IPS-18c (cell line): ENCODE measurements around the gene RMDN3.
A peak's percentile ranks its signal among the peaks of the same experiment; 100 is the strongest.

Experiments
- H3K4me3 ChIP-seq: 2 replicates; pipeline ENCODE4 v1.7.0; 2013; ENCODE audit warnings: low read depth, mild to moderate bottlenecking, low read length, moderate library complexity; ENCODE audit not compliant: insufficient read depth
- H3K9me3 ChIP-seq: one replicate; pipeline ENCODE4 v1.6.1; 2013; ENCODE audit warnings: mild to moderate bottlenecking, low read length, moderate library complexity; ENCODE audit not compliant: control insufficient read depth, insufficient read depth

Gene RMDN3

GRCh38 chr15:40754883-40755811, at the start of gene RMDN3:
Gene RMDN3 (minus strand): TSS chr15:40755254. CDS start chr15:40754783, 471 bp downstream.
- peak within 1 kb of the TSS; percentile 87 for H3K4me3 ChIP-seq
- H3K9me3 ChIP-seq = no peaks in the 10 kb centered on the region

GRCh38 chr15:40803688-40804087, 48.6 kb upstream of the RMDN3 start:
- H3K4me3 ChIP-seq = no peak overlapping the region
- no peaks in the 10 kb centered on the region for H3K9me3 ChIP-seq

- H3K9me3 ChIP-seq = no peaks in the 10 kb centered on the region
- H3K4me3 ChIP-seq = no peak overlapping the region
These were observed 48.0 kb upstream of the RMDN3 start for GRCh38 chr15:40803076-40803475.

GRCh38 chr15:40799523-40799922, 44.5 kb upstream of the RMDN3 start:
- H3K9me3 ChIP-seq = no peaks in the 10 kb centered on the region

GRCh38 chr15:40796512-40796911, 41.5 kb upstream of the RMDN3 start:
- no peak overlapping the region for H3K4me3 ChIP-seq
- no peaks in the 10 kb centered on the region for H3K9me3 ChIP-seq

More at GRCh38 chr15:40799523-40799922, 44.5 kb upstream of the RMDN3 start:
- no peak overlapping the region for H3K4me3 ChIP-seq

GRCh38 chr15:40796041-40796440, 41.0 kb upstream of the RMDN3 start:
- H3K9me3 ChIP-seq = no peaks in the 10 kb centered on the region
- no peak overlapping the region for H3K4me3 ChIP-seq

- Histone ChIP-seq H3K4me3 (no peak overlapping the region), H3K9me3 (no peaks in the 10 kb centered on the region)
These were observed 38.3 kb upstream of the RMDN3 start for GRCh38 chr15:40793216-40793989.

GRCh38 chr15:40792394-40792793, 37.3 kb upstream of the RMDN3 start:
- H3K4me3 ChIP-seq = no peak overlapping the region
- H3K9me3 ChIP-seq = no peaks in the 10 kb centered on the region

- Histone ChIP-seq H3K4me3 (no peak overlapping the region), H3K9me3 (no peaks in the 10 kb centered on the region)
These were observed 35.7 kb upstream of the RMDN3 start for GRCh38 chr15:40790718-40791117.

- no peaks in the 10 kb centered on the region for H3K9me3 ChIP-seq
- no peak overlapping the region for H3K4me3 ChIP-seq
These were observed 34.9 kb upstream of the RMDN3 start for GRCh38 chr15:40789999-40790398.

GRCh38 chr15:40789119-40789518, 34.1 kb upstream of the RMDN3 start:
- H3K9me3 ChIP-seq = no peaks in the 10 kb centered on the region
- no peak overlapping the region for H3K4me3 ChIP-seq

GRCh38 chr15:40787991-40788390, 32.9 kb upstream of the RMDN3 start:
- no peak overlapping the region for H3K4me3 ChIP-seq
- H3K9me3 ChIP-seq = no peaks in the 10 kb centered on the region

- Histone ChIP-seq H3K4me3 (no peak overlapping the region; the same call in 1 of the 2 replicates), H3K9me3 (no peaks in the 10 kb centered on the region)
These were observed 32.3 kb upstream of the RMDN3 start for GRCh38 chr15:40787344-40787841.

GRCh38 chr15:40785814-40786213, 30.8 kb upstream of the RMDN3 start:
- Histone ChIP-seq H3K9me3 (no peaks in the 10 kb centered on the region), H3K4me3 (no peak overlapping the region)

GRCh38 chr15:40785164-40785563, 30.1 kb upstream of the RMDN3 start:
- no peak overlapping the region for H3K4me3 ChIP-seq
- H3K9me3 ChIP-seq = no peaks in the 10 kb centered on the region

GRCh38 chr15:40782609-40783227, 27.7 kb upstream of the RMDN3 start:
- no peaks in the 10 kb centered on the region for H3K9me3 ChIP-seq
- no peak overlapping the region for H3K4me3 ChIP-seq

GRCh38 chr15:40776537-40777141, 21.6 kb upstream of the RMDN3 start:
- Histone ChIP-seq H3K4me3 (no peak overlapping the region), H3K9me3 (no peaks in the 10 kb centered on the region)
